Esophagus muscularis mucosa (tissue), 3 donors: Measurements from ENCODE around the gene OLFML1.

ENCODE experiments used
- CTCF ChIP-seq, 3 experiments: fragments of 200-600 bp in 2 of 3; fragments of 450-650 bp in 1 of 3; sonication (generic) in 2 of 3; IDR thresholded peaks; one replicate each; pipeline ENCODE4 v1.5.1; 2017 to 2019; ENCODE audit warnings: antibody characterized with exemption in 3 of 3, mild to moderate bottlenecking in 2 of 3, moderate library complexity in 1 of 3
- POLR2A ChIP-seq: fragments of 450-650 bp; IDR thresholded peaks from one replicate; pipeline ENCODE4 v1.6.1; 2017; ENCODE audit warnings: antibody characterized with exemption, moderate library complexity, mild to moderate bottlenecking, low read depth

- TF ChIP-seq CTCF (IDR thresholded peaks at IDR 0.05) (no peak), POLR2A (no peak)
Measured at GRCh38 chr11:7484131-7484530, 1.2 kb upstream of the OLFML1 start.
